Measurements from ENCODE around the gene KIR2DL4. TPM values are rescaled to one million over a fixed set of nuclear protein-coding genes. Genes with fewer than 3 reads are reported as not detected.

KIR2DL4 gene
- total RNA-seq, 6 donors from 2014 or later, result 0.20 to 1.3 (median 0.46) TPM; not detected in 1

Small RNAs within 50 kb of the gene (small RNA-seq; reads per million reads assigned to genes)
- gene KIR3DP1, result 0 reads per million in 4 donors

Other genes with a start within 250 kb of the KIR2DL4 start
- gene LILRA2, start 229.8 kb upstream of the KIR2DL4 start, total RNA-seq, result 10 to 100 TPM in 2 of 6 donors, 1 to 10 TPM in 2, under 1 TPM in 2; 0.78 to 38.4 (median 7.6) TPM
- 10 to 100 TPM in 1 of 6 donors, 1 to 10 TPM in 3, under 1 TPM in 2; 0.69 to 14.5 (median 4.0) TPM for gene LILRA1, start 210.0 kb upstream of the KIR2DL4 start, total RNA-seq
- 10 to 100 TPM in 4 of 6 donors, 1 to 10 TPM in 2; 4.0 to 47.1 (median 16.7) TPM for gene LILRB1, start 173.1 kb upstream of the KIR2DL4 start, total RNA-seq
- gene LILRB4, start 140.6 kb upstream of the KIR2DL4 start, total RNA-seq, result 10 to 100 TPM in 4 of 6 donors, 1 to 10 TPM in 2; 3.8 to 55.5 (median 24.9) TPM
- not detected for gene KIR3DL3, start 79.2 kb upstream of the KIR2DL4 start, total RNA-seq
- gene KIR2DL3, start 65.1 kb upstream of the KIR2DL4 start, total RNA-seq, result under 1 TPM in 4 of 6 donors, not detected in 2; 0.17 to 0.69 (median 0.31) TPM
- gene KIR2DL1, start 33.8 kb upstream of the KIR2DL4 start, total RNA-seq, result under 1 TPM in 3 of 6 donors, not detected in 3; 0.23 to 0.37 (median 0.30) TPM
- gene KIR3DL1, start 12.9 kb downstream of the KIR2DL4 start, total RNA-seq, result under 1 TPM in 3 of 6 donors, not detected in 3; 0.15 to 0.88 (median 0.20) TPM
- under 1 TPM in 3 of 6 donors, not detected in 3; 0.27 to 0.61 (median 0.37) TPM for gene KIR2DS4, start 29.1 kb downstream of the KIR2DL4 start, total RNA-seq
- gene KIR3DL2, start 46.8 kb downstream of the KIR2DL4 start, total RNA-seq, result under 1 TPM in 4 of 6 donors, not detected in 2; 0.20 to 0.55 (median 0.41) TPM
- 10 to 100 TPM in 1 of 6 donors, 1 to 10 TPM in 4, not detected in 1; 2.5 to 14.4 (median 6.9) TPM for gene FCAR, start 70.6 kb downstream of the KIR2DL4 start, total RNA-seq
- gene NCR1, start 102.5 kb downstream of the KIR2DL4 start, total RNA-seq, result 1 to 10 TPM in 5 of 6 donors, under 1 TPM in 1; 0.89 to 4.2 (median 2.2) TPM
- gene NLRP7, start 143.9 kb downstream of the KIR2DL4 start, total RNA-seq, result under 1 TPM in 1 of 6 donors, not detected in 5; 0.07 TPM
- gene NLRP2, start 162.8 kb downstream of the KIR2DL4 start, total RNA-seq, result 10 to 100 TPM; 10.8 to 23.5 (median 18.8) TPM
- 1 to 10 TPM in 2 of 6 donors, under 1 TPM in 3, not detected in 1; 0.26 to 6.3 (median 0.98) TPM for gene GP6, start 234.7 kb downstream of the KIR2DL4 start, total RNA-seq